Parathyroid adenoma (tissue), 2 donors: Measurements from ENCODE around the gene ZSWIM5.
"Not testable (repeated sequence)": the region's sequence is repeated elsewhere in the genome, so short reads cannot be mapped to it uniquely, and the experiment has no call there.

Experiments used
- H2AFZ ChIP-seq: fragments of 300-600 bp; sonication (generic); one replicate; pipeline ENCODE4 v1.7.0; 2017; ENCODE audit warnings: antibody characterized with exemption, mild to moderate bottlenecking
- H3K27ac ChIP-seq: fragments of 300-600 bp; sonication (generic); one replicate; pipeline ENCODE4 v1.7.0; 2017
- H3K27me3 ChIP-seq: fragments of 300-600 bp; sonication (generic); one replicate; pipeline ENCODE4 v1.7.0; 2017; ENCODE audit warnings: low read length; ENCODE audit not compliant: control insufficient read depth, insufficient read depth
- H3K36me3 ChIP-seq: fragments of 300-600 bp; sonication (generic); one replicate; pipeline ENCODE4 v1.7.0; 2017; ENCODE audit warnings: low read length; ENCODE audit not compliant: control insufficient read depth, insufficient read depth
- H3K4me1 ChIP-seq: fragments of 300-600 bp; sonication (generic); one replicate; pipeline ENCODE4 v1.7.0; 2017; ENCODE audit warnings: control low read depth
- H3K4me2 ChIP-seq: fragments of 300-600 bp; sonication (generic); one replicate; pipeline ENCODE4 v1.7.0; 2017; ENCODE audit warnings: low read length
- H3K4me3 ChIP-seq: fragments of 300-600 bp; sonication (generic); one replicate; pipeline ENCODE4 v1.7.0; 2017; ENCODE audit warnings: low read depth, low read length
- H3K79me2 ChIP-seq: fragments of 300-600 bp; sonication (generic); one replicate; pipeline ENCODE4 v1.7.0; 2017; ENCODE audit warnings: control low read depth
- H3K9ac ChIP-seq: fragments of 300-600 bp; sonication (generic); one replicate; pipeline ENCODE4 v1.7.0; 2017; ENCODE audit warnings: mild to moderate bottlenecking
- H3K9me3 ChIP-seq: fragments of 300-600 bp; sonication (generic); one replicate; pipeline ENCODE4 v1.7.0; 2017; ENCODE audit warnings: low read length; ENCODE audit not compliant: control insufficient read depth
- CTCF ChIP-seq: fragments of 300-600 bp; sonication (generic); IDR thresholded peaks from one replicate; pipeline ENCODE4 v1.7.0; 2017; ENCODE audit warnings: antibody characterized with exemption, mild to moderate bottlenecking
- donor health status: primary hyperparathyroidism.

The ZSWIM5 gene

GRCh38 chr1:45089711-45090110, 116.7 kb downstream of the ZSWIM5 start:
- Histone ChIP-seq H3K9ac (no peak overlapping the region), H3K27ac (no peak overlapping the region), H3K36me3 (no peaks in the 10 kb centered on the region), H3K79me2 (no peaks in the 10 kb centered on the region), H3K4me3 (no peak overlapping the region), H2AFZ (no peak overlapping the region), H3K4me2 (no peak overlapping the region), H3K9me3 (no peaks in the 10 kb centered on the region), H3K4me1 (no peaks in the 10 kb centered on the region), H3K27me3 (no peaks in the 10 kb centered on the region)
- no peak for TF ChIP-seq CTCF

GRCh38 chr1:45084562-45084961, 121.8 kb downstream of the ZSWIM5 start:
- Histone ChIP-seq H3K4me3 (no peak overlapping the region), H2AFZ (no peak overlapping the region), H3K79me2 (no peaks in the 10 kb centered on the region), H3K9ac (no peak overlapping the region), H3K27me3 (no peaks in the 10 kb centered on the region), H3K36me3 (no peaks in the 10 kb centered on the region), H3K27ac (no peak overlapping the region), H3K4me2 (no peak overlapping the region), H3K4me1 (no peaks in the 10 kb centered on the region), H3K9me3 (no peaks in the 10 kb centered on the region)
- TF ChIP-seq CTCF = no peak

- H3K4me3 ChIP-seq = no peak overlapping the region
- no peak overlapping the region for H3K9ac ChIP-seq
- H3K79me2 ChIP-seq = no peaks in the 10 kb centered on the region
- no peaks in the 10 kb centered on the region for H3K27me3 ChIP-seq
- TF ChIP-seq CTCF = no peak
- H3K9me3 ChIP-seq = no peaks in the 10 kb centered on the region
- no peaks in the 10 kb centered on the region for H3K4me1 ChIP-seq
- no peak overlapping the region for H3K4me2 ChIP-seq
- no peak overlapping the region for H3K27ac ChIP-seq
- no peak overlapping the region for H2AFZ ChIP-seq
- H3K36me3 ChIP-seq = no peaks in the 10 kb centered on the region
Measured at GRCh38 chr1:45079533-45079932, 126.9 kb downstream of the ZSWIM5 start.

- H2AFZ ChIP-seq, H3K27me3 ChIP-seq, H3K79me2 ChIP-seq, H3K36me3 ChIP-seq, H3K4me1 ChIP-seq, H3K4me2 ChIP-seq, H3K9ac ChIP-seq, H3K27ac ChIP-seq, H3K9me3 ChIP-seq, H3K4me3 ChIP-seq: not testable (repeated sequence)
Measured at GRCh38 chr1:45076959-45077358, 129.4 kb downstream of the ZSWIM5 start.

- H2AFZ ChIP-seq = no peak overlapping the region
- no peak overlapping the region for H3K4me3 ChIP-seq
- no peak for TF ChIP-seq CTCF
- H3K27me3 ChIP-seq = no peaks in the 10 kb centered on the region
- no peaks in the 10 kb centered on the region for H3K4me1 ChIP-seq
- no peak overlapping the region for H3K4me2 ChIP-seq
- no peaks in the 10 kb centered on the region for H3K9me3 ChIP-seq
- no peaks in the 10 kb centered on the region for H3K36me3 ChIP-seq
- no peak overlapping the region for H3K9ac ChIP-seq
- H3K27ac ChIP-seq = no peak overlapping the region
- no peaks in the 10 kb centered on the region for H3K79me2 ChIP-seq
Measured at GRCh38 chr1:45071567-45071966, 134.8 kb downstream of the ZSWIM5 start.
